Loucy (cell line): ENCODE data around the gene CSAD.

Experiments
- CTCF ChIP-seq: fragments of 200-600 bp; sonication (generic); conservative IDR thresholded peaks from 2 replicates; pipeline ENCODE4 v1.5.1; 2014; ENCODE audit warnings: mild to moderate bottlenecking, antibody characterized with exemption, low read length
- EZH2phosphoT487 ChIP-seq: fragments of 200-600 bp; IDR thresholded peaks from 2 replicates; pipeline ENCODE4 v1.6.1; 2018; ENCODE audit warnings: antibody characterized with exemption, mild to moderate bottlenecking, moderate library complexity, borderline replicate concordance

- TF ChIP-seq EZH2phosphoT487 (no peak), CTCF (no peak)
Observed at GRCh38 chr12:53210843-53211242, 30.1 kb upstream of the CSAD start.
